OCI-LY3 (cell line): ENCODE results near the gene ULBP1.
A peak's percentile ranks its signal among the peaks of the same experiment; 100 is the strongest.
"Not testable (repeated sequence)": the region's sequence is repeated elsewhere in the genome, so short reads cannot be mapped to it uniquely, and the experiment has no call there.

ENCODE experiments used
- H2AFZ ChIP-seq: fragments of 200-600, 300-600 bp; shearing (Covaris generic); 2 replicates; pipeline ENCODE4 v1.6.0; 2014; ENCODE audit warnings: antibody characterized with exemption, low read depth, low read length
- H3K27ac ChIP-seq: fragments of 200-600, 300-600 bp; sonication (generic); 2 replicates; pipeline ENCODE4 v1.5.1; 2014; ENCODE audit warnings: mild to moderate bottlenecking, low read length, moderate library complexity, mixed read lengths
- H3K27me3 ChIP-seq: fragments of 200-600, 300-600 bp; sonication (generic); 2 replicates; pipeline ENCODE4 v1.6.1; 2014; ENCODE audit warnings: low read depth, low read length, mixed read lengths
- H3K36me3 ChIP-seq: fragments of 200-600, 300-600 bp; sonication (generic); replicated peaks from 2 replicates; pipeline ENCODE3; 2014; ENCODE audit warnings: low read depth, low read length, mixed read lengths
- H3K4me1 ChIP-seq: fragments of 300-600, 200-600 bp; sonication (generic); 2 replicates; pipeline ENCODE4 v1.6.1; 2014; ENCODE audit warnings: low read length, mixed read lengths
- H3K4me2 ChIP-seq: fragments of 200-600, 300-600 bp; sonication (generic); 2 replicates; pipeline ENCODE4 v1.6.1; 2014; ENCODE audit warnings: low read length, mixed read lengths
- H3K4me3 ChIP-seq: fragments of 300-600, 200-600 bp; sonication (generic); 2 replicates; pipeline ENCODE4 v1.5.1; 2014; ENCODE audit warnings: antibody characterized with exemption, mild to moderate bottlenecking, low read length, moderate library complexity
- H3K79me2 ChIP-seq: fragments of 300-600, 200-600 bp; shearing (Covaris generic); 2 replicates; pipeline ENCODE4 v1.6.1; 2014; ENCODE audit warnings: mild to moderate bottlenecking, low read length, mixed read lengths
- H3K9ac ChIP-seq: fragments of 300-600, 200-600 bp; shearing (Covaris generic); 2 replicates; pipeline ENCODE4 v1.6.0; 2014; ENCODE audit warnings: mild to moderate bottlenecking, low read length, moderate library complexity
- H3K9me3 ChIP-seq: fragments of 200-600, 300-600 bp; shearing (Covaris generic); 2 replicates; pipeline ENCODE4 v1.6.1; 2014; ENCODE audit warnings: low read length, mixed read lengths; ENCODE audit not compliant: insufficient read depth
- H4K20me1 ChIP-seq: fragments of 200-600, 300-600 bp; sonication (generic); 2 replicates; pipeline ENCODE4 v1.6.1; 2016; ENCODE audit warnings: low read length, mixed read lengths; ENCODE audit not compliant: insufficient read depth
- EZH2phosphoT487 ChIP-seq: fragments of 200-600 bp; shearing (Covaris generic); IDR thresholded peaks from 2 replicates; pipeline ENCODE4 v1.6.1; 2018; ENCODE audit warnings: antibody characterized with exemption, mixed run types, low read depth
- TF ChIP-seq, protein P1 (sequence below): fragments of 200-600, 300-600 bp; sonication (generic); IDR thresholded peaks from 2 replicates; pipeline ENCODE4 v1.5.1; 2014; ENCODE audit warnings: antibody characterized with exemption, low read length, low read depth

The ULBP1 gene

DNA sequence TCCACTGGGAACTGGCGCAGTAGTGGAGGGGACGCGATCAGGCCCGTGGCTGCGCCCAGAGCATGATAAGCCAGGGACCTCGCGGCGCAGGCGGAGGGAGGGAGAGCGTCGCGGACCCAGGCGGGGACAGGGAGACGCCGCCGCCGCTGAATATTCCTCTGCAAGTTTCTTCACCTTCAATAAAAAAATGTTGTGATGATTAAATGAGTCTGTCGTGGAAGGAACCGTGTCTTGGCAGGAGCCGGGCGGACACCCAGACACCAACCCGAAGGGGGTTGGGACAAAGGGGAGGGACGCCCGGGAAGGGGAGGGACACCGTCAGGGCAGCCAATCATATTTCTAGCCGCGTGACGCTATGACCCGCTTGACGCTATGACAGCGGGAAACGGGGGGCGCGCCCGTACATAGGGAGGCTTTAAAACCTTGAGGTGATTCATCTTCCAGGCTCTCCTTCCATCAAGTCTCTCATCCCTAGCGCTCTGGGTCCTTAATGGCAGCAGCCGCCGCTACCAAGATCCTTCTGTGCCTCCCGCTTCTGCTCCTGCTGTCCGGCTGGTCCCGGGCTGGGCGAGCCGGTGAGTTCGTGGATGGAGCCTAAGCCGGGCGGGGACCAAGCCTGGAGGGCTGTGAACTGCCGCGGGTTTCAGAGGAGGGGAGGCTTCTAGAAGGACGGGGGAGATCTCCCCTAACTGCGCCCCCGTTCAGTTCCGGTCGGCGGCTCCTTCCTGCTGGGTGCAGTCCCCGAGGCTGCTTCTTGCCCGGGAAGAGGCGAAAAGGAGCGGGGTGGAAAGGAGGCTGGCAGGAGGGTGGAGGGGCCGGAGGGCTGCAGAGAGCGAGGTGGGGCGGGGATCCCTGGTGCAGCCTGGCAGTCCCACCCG is 21.9 kb upstream of the ULBP1 start, which contains the start of gene ULBP2:
ULBP2 (plus strand) TSS at position 432 of the 878 bp plus-strand sequence; CDS start at position 491, 59 bp downstream.
- peak within 1 kb of the TSS; percentile 91; the same call in 1 of the 2 replicates for H2AFZ ChIP-seq
- H3K27ac ChIP-seq = no peak within 1 kb of the TSS
- peak within 1 kb of the TSS; percentile 73 for H3K4me2 ChIP-seq
- peak within 1 kb of the TSS; percentile 38 for H3K9ac ChIP-seq
- TF ChIP-seq, protein P1, sequence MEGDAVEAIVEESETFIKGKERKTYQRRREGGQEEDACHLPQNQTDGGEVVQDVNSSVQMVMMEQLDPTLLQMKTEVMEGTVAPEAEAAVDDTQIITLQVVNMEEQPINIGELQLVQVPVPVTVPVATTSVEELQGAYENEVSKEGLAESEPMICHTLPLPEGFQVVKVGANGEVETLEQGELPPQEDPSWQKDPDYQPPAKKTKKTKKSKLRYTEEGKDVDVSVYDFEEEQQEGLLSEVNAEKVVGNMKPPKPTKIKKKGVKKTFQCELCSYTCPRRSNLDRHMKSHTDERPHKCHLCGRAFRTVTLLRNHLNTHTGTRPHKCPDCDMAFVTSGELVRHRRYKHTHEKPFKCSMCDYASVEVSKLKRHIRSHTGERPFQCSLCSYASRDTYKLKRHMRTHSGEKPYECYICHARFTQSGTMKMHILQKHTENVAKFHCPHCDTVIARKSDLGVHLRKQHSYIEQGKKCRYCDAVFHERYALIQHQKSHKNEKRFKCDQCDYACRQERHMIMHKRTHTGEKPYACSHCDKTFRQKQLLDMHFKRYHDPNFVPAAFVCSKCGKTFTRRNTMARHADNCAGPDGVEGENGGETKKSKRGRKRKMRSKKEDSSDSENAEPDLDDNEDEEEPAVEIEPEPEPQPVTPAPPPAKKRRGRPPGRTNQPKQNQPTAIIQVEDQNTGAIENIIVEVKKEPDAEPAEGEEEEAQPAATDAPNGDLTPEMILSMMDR = no peak
- no peak for TF ChIP-seq EZH2phosphoT487
- peaks cover 28% of the 10 kb centered on the region for H3K27me3 ChIP-seq
- H3K79me2 ChIP-seq = no peaks in the 10 kb centered on the region
- H3K4me3 ChIP-seq = peak within 1 kb of the TSS; percentile 80
- no peaks in the 10 kb centered on the region for H4K20me1 ChIP-seq
- H3K9me3 ChIP-seq = no peaks in the 10 kb centered on the region
- H3K4me1 ChIP-seq = peaks cover 19% of the 10 kb centered on the region
- H3K36me3 ChIP-seq = no peaks in the 10 kb centered on the region

DNA sequence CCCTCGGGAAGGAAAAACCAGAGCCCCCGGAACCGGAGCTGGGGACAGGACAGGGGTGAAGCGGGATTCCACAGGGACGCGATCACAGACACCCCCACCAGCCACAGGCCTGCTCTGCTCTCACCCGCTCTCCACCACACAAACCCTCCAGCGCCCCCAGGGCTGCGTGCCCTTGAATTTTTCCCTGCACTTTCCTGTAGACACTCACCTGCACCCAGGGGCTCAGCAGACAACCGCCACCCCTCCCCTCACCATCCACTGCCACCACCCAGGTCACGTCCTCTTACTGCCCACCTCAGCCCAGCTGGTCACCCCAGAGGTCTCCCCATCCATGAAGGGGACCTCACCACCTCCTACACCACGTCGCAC is 21.3 kb upstream of the ULBP1 start:
- peak overlapping the region; percentile 80 for H3K4me3 ChIP-seq
- H3K9ac ChIP-seq = peak overlapping the region; percentile 38; the same call in 1 of the 2 replicates
- 0 out of 2 replicates have a peak overlapping the region, but pooled peaks have one; percentile 91 for H2AFZ ChIP-seq
- no peaks in the 10 kb centered on the region for H3K36me3 ChIP-seq
- peaks cover 19% of the 10 kb centered on the region for H3K4me1 ChIP-seq
- H3K4me2 ChIP-seq = peak overlapping the region; percentile 73
- H3K79me2 ChIP-seq = no peaks in the 10 kb centered on the region
- no peaks in the 10 kb centered on the region for H3K9me3 ChIP-seq
- no peaks in the 10 kb centered on the region for H4K20me1 ChIP-seq
- peaks cover 26% of the 10 kb centered on the region for H3K27me3 ChIP-seq
- no peak for TF ChIP-seq EZH2phosphoT487
- TF ChIP-seq, protein P1 = no peak
- no peak overlapping the region for H3K27ac ChIP-seq

DNA sequence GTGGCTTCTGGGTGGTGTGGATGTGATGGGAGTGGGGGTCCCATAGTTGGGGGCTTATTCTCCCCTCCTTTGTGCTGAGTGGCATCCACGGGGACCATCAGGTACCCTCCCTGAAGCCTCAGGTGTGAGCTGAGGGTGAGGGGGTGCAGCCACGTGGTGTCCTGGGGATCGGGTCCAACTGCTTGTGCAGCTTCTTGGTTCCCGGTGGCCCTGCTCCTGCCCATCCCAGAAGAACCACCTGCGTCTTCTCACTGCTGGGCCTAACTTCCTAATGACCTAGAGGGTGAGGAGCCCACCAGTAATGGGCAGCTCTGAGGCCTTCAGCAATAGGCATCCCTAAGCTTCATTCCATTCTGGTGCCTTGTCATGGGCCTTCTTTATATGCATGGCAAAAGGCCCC is 20.4 kb upstream of the ULBP1 start:
- H3K4me2 ChIP-seq, H3K4me3 ChIP-seq, H3K27ac ChIP-seq, H3K9ac ChIP-seq, H2AFZ ChIP-seq, H4K20me1 ChIP-seq, H3K9me3 ChIP-seq, H3K36me3 ChIP-seq, H3K79me2 ChIP-seq: not testable (repeated sequence)
- peaks cover 20% of the 10 kb centered on the region for H3K27me3 ChIP-seq
- peaks cover 15% of the 10 kb centered on the region for H3K4me1 ChIP-seq

DNA sequence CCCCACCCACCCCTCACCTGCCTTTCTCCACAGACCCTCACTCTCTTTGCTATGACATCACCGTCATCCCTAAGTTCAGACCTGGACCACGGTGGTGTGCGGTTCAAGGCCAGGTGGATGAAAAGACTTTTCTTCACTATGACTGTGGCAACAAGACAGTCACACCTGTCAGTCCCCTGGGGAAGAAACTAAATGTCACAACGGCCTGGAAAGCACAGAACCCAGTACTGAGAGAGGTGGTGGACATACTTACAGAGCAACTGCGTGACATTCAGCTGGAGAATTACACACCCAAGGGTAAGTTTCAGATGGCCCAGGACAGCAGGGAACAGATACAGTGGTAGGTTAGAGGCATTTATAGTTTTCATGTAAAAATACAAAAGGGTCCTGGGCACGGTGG is 18.5 kb upstream of the ULBP1 start:
- not testable (repeated sequence) for H3K4me3 ChIP-seq, H3K4me1 ChIP-seq, H3K36me3 ChIP-seq, H3K9ac ChIP-seq, H3K9me3 ChIP-seq, H3K79me2 ChIP-seq, H4K20me1 ChIP-seq, H3K27ac ChIP-seq, H2AFZ ChIP-seq, H3K4me2 ChIP-seq
- H3K27me3 ChIP-seq = peaks cover 21% of the 10 kb centered on the region

DNA sequence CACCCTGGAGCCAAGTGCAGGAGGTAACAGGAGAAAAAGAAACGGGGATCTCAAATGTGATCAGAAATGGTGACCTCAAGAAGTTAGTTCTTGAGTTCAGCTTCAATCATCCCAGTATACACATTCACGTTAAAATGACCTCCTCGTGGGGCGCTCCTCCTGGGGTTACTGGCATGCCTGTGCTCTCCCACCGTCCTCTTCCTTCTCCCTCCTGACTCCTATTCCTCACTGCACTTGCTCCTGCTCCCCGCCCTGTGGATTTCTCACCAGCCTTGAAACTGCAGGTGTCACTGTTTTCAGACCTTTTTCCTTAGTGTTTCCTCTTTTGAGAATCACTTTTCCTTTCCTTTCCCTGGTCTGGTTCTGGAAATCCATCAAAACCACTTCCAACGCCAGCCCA is 17.1 kb upstream of the ULBP1 start:
- H2AFZ ChIP-seq, H3K36me3 ChIP-seq, H3K79me2 ChIP-seq, H3K27ac ChIP-seq, H3K9me3 ChIP-seq, H4K20me1 ChIP-seq, H3K9ac ChIP-seq, H3K4me2 ChIP-seq, H3K4me1 ChIP-seq, H3K4me3 ChIP-seq: not testable (repeated sequence)
- H3K27me3 ChIP-seq = peaks cover 28% of the 10 kb centered on the region

DNA sequence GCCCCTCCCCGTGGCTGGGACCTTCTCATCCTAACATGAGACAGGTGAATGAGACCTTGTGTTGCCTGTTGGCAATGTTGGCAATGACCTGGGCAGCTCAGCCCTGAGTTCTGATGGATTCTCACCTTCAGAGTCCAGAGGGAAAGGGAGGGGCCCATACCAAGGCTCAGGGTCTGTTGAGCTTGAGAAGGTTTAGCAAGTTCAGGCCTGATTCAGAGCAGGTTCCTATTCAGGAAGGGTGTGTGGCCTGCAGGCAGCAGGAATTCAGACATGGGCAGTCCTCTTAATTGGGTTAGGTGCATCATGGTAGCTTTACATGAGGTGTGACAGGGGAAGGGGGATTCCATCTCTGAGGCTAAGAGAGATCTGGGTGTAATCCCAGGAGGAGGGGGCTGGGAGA is 16.2 kb upstream of the ULBP1 start:
- H3K4me3 ChIP-seq, H3K9ac ChIP-seq, H3K36me3 ChIP-seq, H3K27ac ChIP-seq, H3K4me1 ChIP-seq, H3K79me2 ChIP-seq, H2AFZ ChIP-seq, H3K4me2 ChIP-seq, H3K9me3 ChIP-seq, H4K20me1 ChIP-seq: not testable (repeated sequence)
- H3K27me3 ChIP-seq = peaks cover 31% of the 10 kb centered on the region
